GM12892 (cell line): ENCODE measurements around the gene SPTBN1.

ENCODE experiments used
- POLR2A ChIP-seq: IDR thresholded peaks from 2 replicates; pipeline ENCODE4 v1.6.1; 2011; ENCODE audit warnings: low read depth, low read length, control low read depth
- POLR2AphosphoS5 ChIP-seq: IDR thresholded peaks from 2 replicates; pipeline ENCODE4 v1.6.1; 2011; ENCODE audit warnings: low read depth, low read length, control low read depth

GRCh38 chr2:54546923-54547720 lies 91.0 kb downstream of the SPTBN1 start:
- TF ChIP-seq POLR2AphosphoS5 (no peak), POLR2A (no peak)
